A549 (cell line): ENCODE measurements around the gene FKBP3. TPM values are rescaled to one million over a fixed set of nuclear protein-coding genes. Genes with fewer than 3 reads are reported as not detected.

Experiments
- ATAC-seq, 2 experiments: fragments of 200-7000 bp in 1 of 2; fragments of >200 bp in 1 of 2; cut with Nextera tagmentation in 1 of 2; cut with Tn5 transposase in 1 of 2; 3 replicates each; pipeline versions ENCODE4 v1.8.0 to v1.9.1; 2018 to 2020; ENCODE audit warnings: mild to moderate bottlenecking in 1 of 2, moderate library complexity in 1 of 2
- CTCF ChIA-PET: fragments of 300-600 bp; sonication (Branson Sonifier 250); formaldehyde crosslinking; extraction: SDS; loops from one replicate; lab custom pipeline; 2021; ENCODE audit warnings: antibody characterized with exemption, inconsistent platforms; lab: Yijun Ruan, JAX
- POLR2A ChIA-PET: fragments of 350-600 bp; formaldehyde crosslinking; extraction: SDS; loops from one replicate; lab custom pipeline; 2021; ENCODE audit warnings: antibody characterized with exemption, inconsistent platforms; lab: Yijun Ruan, JAX
- DNase-seq, 2 experiments: peaks; one replicate each; pipeline versions ENCODE4 v3.0.0 to v3.0.0-alpha.2; 2011 to 2016; ENCODE audit warnings: low read depth in 1 of 2, low spot score in 1 of 2
- FAIRE-seq: peaks from 2 replicates; lab custom pipeline; 2011; peaks lifted over from hg19 to GRCh38; lab: Jason Lieb, UNC
- H3K27ac ChIP-seq, 2 experiments: fragments of >200 bp; sonication (Bioruptor Twin); formaldehyde crosslinking; 3 replicates each; pipeline ENCODE4 v1.5.1; 2016 to 2017
- H3K4me1 ChIP-seq: fragments of >200 bp; sonication (Bioruptor Twin); formaldehyde crosslinking; 3 replicates; pipeline ENCODE4 v1.6.1; 2016
- H3K4me2 ChIP-seq: fragments of >200 bp; sonication (Bioruptor Twin); formaldehyde crosslinking; 3 replicates; pipeline ENCODE4 v1.6.1; 2016
- H3K4me3 ChIP-seq: fragments of >200 bp; sonication (Bioruptor Twin); formaldehyde crosslinking; 3 replicates; pipeline ENCODE4 v1.5.1; 2016
- H3K9me3 ChIP-seq: fragments of >200 bp; sonication (Bioruptor Twin); formaldehyde crosslinking; 3 replicates; pipeline ENCODE4 v1.6.1; 2016
- CBX8 ChIP-seq: fragments of 200-600 bp; sonication (generic); IDR thresholded peaks from 2 replicates; pipeline ENCODE4 v1.6.1; 2016
- CHD4 ChIP-seq: fragments of 200-600 bp; sonication (generic); IDR thresholded peaks from 2 replicates; pipeline ENCODE4 v1.6.1; 2016; ENCODE audit warnings: antibody characterized with exemption, mild to moderate bottlenecking, borderline replicate concordance
- GATA3 ChIP-seq: IDR thresholded peaks from 2 replicates; pipeline ENCODE4 v1.6.1; 2012; ENCODE audit warnings: borderline replicate concordance
- HOXA7 ChIP-seq: fragments of 250-450 bp; sonication (Bioruptor Pico); IDR thresholded peaks from 2 replicates; pipeline ENCODE4 v1.5.0; 2020; ENCODE audit warnings: mild to moderate bottlenecking, moderate library complexity
- HOXB13 ChIP-seq: fragments of 250-450 bp; sonication (Bioruptor Pico); IDR thresholded peaks from 2 replicates; pipeline ENCODE4 v1.5.0; 2020; ENCODE audit warnings: low read depth, mild to moderate bottlenecking, moderate library complexity
- JUN ChIP-seq, 2 experiments: fragments of >200 bp; sonication (Bioruptor Twin); formaldehyde crosslinking; IDR thresholded peaks; 2 replicates in 1 of 2; 3 replicates in 1 of 2; pipeline ENCODE4 v1.6.1; 2016 to 2017
- JUNB ChIP-seq: fragments of >200 bp; sonication (Bioruptor Twin); formaldehyde crosslinking; IDR thresholded peaks from 2 replicates; pipeline ENCODE4 v1.6.1; 2016
- KDM5A ChIP-seq: fragments of 200-600 bp; sonication (generic); IDR thresholded peaks from 2 replicates; pipeline ENCODE4 v1.6.1; 2016; ENCODE audit warnings: antibody characterized with exemption, mild to moderate bottlenecking
- MAFK ChIP-seq: fragments of 450-650 bp; IDR thresholded peaks from 2 replicates; pipeline ENCODE4 v1.6.1; 2014; ENCODE audit not compliant: partially characterized antibody
- NR3C1 ChIP-seq: fragments of >200 bp; sonication (Bioruptor Twin); formaldehyde crosslinking; IDR thresholded peaks from 3 replicates; pipeline ENCODE4 v1.6.1; 2017
- POLR2AphosphoS2 ChIP-seq: conservative IDR thresholded peaks from 2 replicates; pipeline ENCODE4 v1.6.1; 2012; ENCODE audit warnings: low read length, improper control_type of control experiment, inconsistent platforms
- RARB ChIP-seq: fragments of 250-450 bp; sonication (Bioruptor Pico); IDR thresholded peaks from 2 replicates; pipeline ENCODE4 v1.8.0; 2021; ENCODE audit warnings: mild to moderate bottlenecking, moderate library complexity
- RCOR1 ChIP-seq: fragments of 150-350 bp; IDR thresholded peaks from 2 replicates; pipeline ENCODE4 v1.6.1; 2014; ENCODE audit warnings: antibody characterized with exemption, low read length, low read depth
- SMC3 ChIP-seq: fragments of >200 bp; sonication (Bioruptor Twin); formaldehyde crosslinking; IDR thresholded peaks from 3 replicates; pipeline ENCODE4 v1.6.1; 2018; ENCODE audit warnings: inconsistent platforms
- TFCP2L1 ChIP-seq: fragments of 250-450 bp; sonication (Bioruptor Pico); IDR thresholded peaks from 2 replicates; pipeline ENCODE4 v1.5.0; 2021; ENCODE audit warnings: mild to moderate bottlenecking
- ZC3H11A ChIP-seq: fragments of 450-650 bp; IDR thresholded peaks from 2 replicates; pipeline ENCODE4 v1.6.1; 2014; ENCODE audit warnings: antibody characterized with exemption, mild to moderate bottlenecking
- ZNF302 ChIP-seq: fragments of 250-450 bp; sonication (Bioruptor Pico); IDR thresholded peaks from 2 replicates; pipeline ENCODE4 v1.9.0; 2021; ENCODE audit warnings: inconsistent platforms, mild to moderate bottlenecking, moderate library complexity
- WGBS: methylation state at CpG from one replicate; pipeline ENCODE4 v1.1.6; 2017; ENCODE audit errors: missing lambda C conversion rate; 5-methylcytosine and 5-hydroxymethylcytosine counted together
- polyA plus RNA-seq, 4 experiments: library from polyadenylated mRNA; depleted of rRNA in 3 of 4; stranded (reverse); fragments of >200 nt; fragmentation: RNase III in 1 of 4; extraction: RNeasy Plus Mini Kit Qiagen cat#74134 plus additional on column Dnase treatment in 1 of 4; gene quantifications; 2 replicates in 3 of 4; 3 replicates in 1 of 4; pipeline ENCODE4 v1.2.3, GENCODE V29; 2011 to 2017
- TF ChIP-seq, protein P1 (sequence below): fragments of >200 bp; sonication (Bioruptor Twin); formaldehyde crosslinking; IDR thresholded peaks from 3 replicates; pipeline ENCODE4 v1.6.1; 2016
- TF ChIP-seq, protein P2 (sequence below): fragments of 250-450 bp; sonication (Bioruptor Pico); IDR thresholded peaks from 2 replicates; pipeline ENCODE4 v1.5.0; 2021; ENCODE audit warnings: mild to moderate bottlenecking, moderate library complexity, borderline replicate concordance
- TF ChIP-seq, protein P3 (sequence below): fragments of >200 bp; sonication (Bioruptor Twin); formaldehyde crosslinking; IDR thresholded peaks from 2 replicates; pipeline ENCODE4 v1.6.1; 2016
- TF ChIP-seq, protein P4 (sequence below): fragments of 250-450 bp; sonication (Bioruptor Pico); IDR thresholded peaks from 2 replicates; pipeline ENCODE4 v1.5.0; 2020; ENCODE audit warnings: low read depth, mild to moderate bottlenecking, moderate library complexity
- TF ChIP-seq, protein P5 (sequence below): fragments of 450-650 bp; IDR thresholded peaks from 2 replicates; pipeline ENCODE4 v1.6.1; 2014; ENCODE audit warnings: antibody characterized with exemption
- TF ChIP-seq, protein P6 (sequence below): IDR thresholded peaks from 2 replicates; pipeline ENCODE4 v1.6.1; 2012; ENCODE audit warnings: low read depth, borderline replicate concordance

The FKBP3 gene
- polyA plus RNA-seq, 2 of the 4 experiments (the other 2 are of a cell fraction) = 158 to 202 TPM

DNA sequence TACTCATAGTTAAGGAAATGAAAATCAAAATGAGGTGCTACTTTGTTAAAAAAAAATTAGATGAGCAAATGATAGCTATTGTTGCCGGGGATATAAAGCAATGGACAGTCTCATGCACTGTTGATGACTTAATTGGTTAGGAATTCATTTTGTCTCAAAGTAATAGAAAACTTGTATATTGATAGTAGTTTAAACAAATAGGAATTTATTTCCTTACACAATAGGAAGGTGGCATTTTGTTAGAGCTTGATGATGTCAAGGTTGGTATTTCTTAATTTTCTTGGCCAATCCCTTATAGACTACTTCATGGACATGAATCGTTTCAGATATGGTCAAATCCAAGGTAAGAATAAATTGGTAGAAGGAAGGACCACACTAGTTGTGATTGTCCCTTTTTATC lies 42.6 kb downstream of the FKBP3 start:
- POLR2A ChIA-PET = no interaction called here

DNA sequence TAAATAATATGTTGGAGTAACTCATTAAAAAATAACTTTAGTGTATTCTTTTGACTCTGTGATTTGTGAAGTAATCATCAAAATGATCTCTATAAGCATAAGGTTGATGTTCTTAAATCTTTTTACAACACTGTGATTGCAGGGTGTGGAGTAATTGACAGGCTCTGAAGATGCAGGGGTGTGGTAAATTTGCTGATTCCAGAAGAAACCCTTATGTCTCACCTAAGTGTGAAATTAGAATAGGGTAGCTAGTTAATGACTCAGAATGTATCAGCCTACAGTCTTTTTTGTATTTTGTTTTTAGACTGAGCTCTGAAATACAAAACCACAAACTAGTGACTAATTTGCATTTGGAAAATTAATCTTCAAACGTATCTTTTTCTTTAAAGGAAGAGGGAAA lies 44.5 kb downstream of the FKBP3 start:
- POLR2A ChIA-PET = no interaction called here

More for the DNA sequence above, 42.6 kb downstream of the FKBP3 start:
- no peak for DNase-seq
- no peak for ATAC-seq
- no peak overlapping the region for H3K27ac ChIP-seq
- no peaks in the 10 kb centered on the region for H3K9me3 ChIP-seq
- 65% methylated on average over 2 of the region's 2 CpGs for WGBS
- CTCF ChIA-PET = no interaction called here
- H3K4me2 ChIP-seq = peak overlapping the region; percentile 16; the same call in 1 of the 3 replicates
- no peak overlapping the region for H3K4me3 ChIP-seq
- H3K4me1 ChIP-seq = peaks cover 39% of the 10 kb centered on the region
- no peak for FAIRE-seq
- TF ChIP-seq, protein P1, sequence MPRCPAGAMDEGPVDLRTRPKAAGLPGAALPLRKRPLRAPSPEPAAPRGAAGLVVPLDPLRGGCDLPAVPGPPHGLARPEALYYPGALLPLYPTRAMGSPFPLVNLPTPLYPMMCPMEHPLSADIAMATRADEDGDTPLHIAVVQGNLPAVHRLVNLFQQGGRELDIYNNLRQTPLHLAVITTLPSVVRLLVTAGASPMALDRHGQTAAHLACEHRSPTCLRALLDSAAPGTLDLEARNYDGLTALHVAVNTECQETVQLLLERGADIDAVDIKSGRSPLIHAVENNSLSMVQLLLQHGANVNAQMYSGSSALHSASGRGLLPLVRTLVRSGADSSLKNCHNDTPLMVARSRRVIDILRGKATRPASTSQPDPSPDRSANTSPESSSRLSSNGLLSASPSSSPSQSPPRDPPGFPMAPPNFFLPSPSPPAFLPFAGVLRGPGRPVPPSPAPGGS = no peak
- no peak for TF ChIP-seq CHD4
- no peak for TF ChIP-seq ZC3H11A
- TF ChIP-seq KDM5A = no peak
- TF ChIP-seq, protein P2, sequence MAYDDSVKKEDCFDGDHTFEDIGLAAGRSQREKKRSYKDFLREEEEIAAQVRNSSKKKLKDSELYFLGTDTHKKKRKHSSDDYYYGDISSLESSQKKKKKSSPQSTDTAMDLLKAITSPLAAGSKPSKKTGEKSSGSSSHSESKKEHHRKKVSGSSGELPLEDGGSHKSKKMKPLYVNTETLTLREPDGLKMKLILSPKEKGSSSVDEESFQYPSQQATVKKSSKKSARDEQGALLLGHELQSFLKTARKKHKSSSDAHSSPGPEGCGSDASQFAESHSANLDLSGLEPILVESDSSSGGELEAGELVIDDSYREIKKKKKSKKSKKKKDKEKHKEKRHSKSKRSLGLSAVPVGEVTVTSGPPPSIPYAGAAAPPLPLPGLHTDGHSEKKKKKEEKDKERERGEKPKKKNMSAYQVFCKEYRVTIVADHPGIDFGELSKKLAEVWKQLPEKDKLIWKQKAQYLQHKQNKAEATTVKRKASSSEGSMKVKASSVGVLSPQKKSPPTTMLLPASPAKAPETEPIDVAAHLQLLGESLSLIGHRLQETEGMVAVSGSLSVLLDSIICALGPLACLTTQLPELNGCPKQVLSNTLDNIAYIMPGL (CRISPR knock-in tag) = no peak
- TF ChIP-seq SMC3 = no peak
- no peak for TF ChIP-seq JUNB
- no peak for TF ChIP-seq CBX8
- TF ChIP-seq, protein P3, sequence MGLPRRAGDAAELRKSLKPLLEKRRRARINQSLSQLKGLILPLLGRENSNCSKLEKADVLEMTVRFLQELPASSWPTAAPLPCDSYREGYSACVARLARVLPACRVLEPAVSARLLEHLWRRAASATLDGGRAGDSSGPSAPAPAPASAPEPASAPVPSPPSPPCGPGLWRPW = no peak
- TF ChIP-seq RCOR1 = no peak
- TF ChIP-seq HOXA7 (CRISPR knock-in tag) = no peak
- TF ChIP-seq, protein P4, sequence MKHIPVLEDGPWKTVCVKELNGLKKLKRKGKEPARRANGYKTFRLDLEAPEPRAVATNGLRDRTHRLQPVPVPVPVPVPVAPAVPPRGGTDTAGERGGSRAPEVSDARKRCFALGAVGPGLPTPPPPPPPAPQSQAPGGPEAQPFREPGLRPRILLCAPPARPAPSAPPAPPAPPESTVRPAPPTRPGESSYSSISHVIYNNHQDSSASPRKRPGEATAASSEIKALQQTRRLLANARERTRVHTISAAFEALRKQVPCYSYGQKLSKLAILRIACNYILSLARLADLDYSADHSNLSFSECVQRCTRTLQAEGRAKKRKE = no peak
- TF ChIP-seq NR3C1 = no peak

More for the DNA sequence above, 44.5 kb downstream of the FKBP3 start:
- H3K9me3 ChIP-seq = no peaks in the 10 kb centered on the region
- FAIRE-seq = no peak
- ATAC-seq = no peak
- TF ChIP-seq, protein P5, sequence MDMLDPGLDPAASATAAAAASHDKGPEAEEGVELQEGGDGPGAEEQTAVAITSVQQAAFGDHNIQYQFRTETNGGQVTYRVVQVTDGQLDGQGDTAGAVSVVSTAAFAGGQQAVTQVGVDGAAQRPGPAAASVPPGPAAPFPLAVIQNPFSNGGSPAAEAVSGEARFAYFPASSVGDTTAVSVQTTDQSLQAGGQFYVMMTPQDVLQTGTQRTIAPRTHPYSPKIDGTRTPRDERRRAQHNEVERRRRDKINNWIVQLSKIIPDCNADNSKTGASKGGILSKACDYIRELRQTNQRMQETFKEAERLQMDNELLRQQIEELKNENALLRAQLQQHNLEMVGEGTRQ = no peak
- TF ChIP-seq HOXB13 (CRISPR knock-in tag) (no peak), MAFK (no peak), RARB (CRISPR knock-in tag) (no peak), CHD4 (no peak), SMC3 (no peak), JUN (IDR thresholded peaks at IDR 0.05) (no peak), GATA3 (no peak), POLR2AphosphoS2 (no peak), CBX8 (no peak), TFCP2L1 (CRISPR knock-in tag) (no peak), ZNF302 (CRISPR knock-in tag) (no peak)
- TF ChIP-seq, protein P3 = no peak
- TF ChIP-seq, protein P6, sequence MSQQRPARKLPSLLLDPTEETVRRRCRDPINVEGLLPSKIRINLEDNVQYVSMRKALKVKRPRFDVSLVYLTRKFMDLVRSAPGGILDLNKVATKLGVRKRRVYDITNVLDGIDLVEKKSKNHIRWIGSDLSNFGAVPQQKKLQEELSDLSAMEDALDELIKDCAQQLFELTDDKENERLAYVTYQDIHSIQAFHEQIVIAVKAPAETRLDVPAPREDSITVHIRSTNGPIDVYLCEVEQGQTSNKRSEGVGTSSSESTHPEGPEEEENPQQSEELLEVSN = no peak
- no peak overlapping the region for H3K4me3 ChIP-seq
- DNase-seq = no peak
- H3K4me2 ChIP-seq = no peak overlapping the region
- no peak overlapping the region for H3K27ac ChIP-seq
- CTCF ChIA-PET = interaction anchor here (0.9 kb wide), 1 partner anchor 179 kb away, joined by 4 read pairs; no protein-coding TSS in a partner anchor
- H3K4me1 ChIP-seq = peaks cover 53% of the 10 kb centered on the region
- WGBS = 70% methylated on average over 1 of the region's 1 CpG
